DND-41 (cell line): Measurements from ENCODE around the gene CYTH3.
"Not testable (repeated sequence)": the region's sequence is repeated elsewhere in the genome, so short reads cannot be mapped to it uniquely, and the experiment has no call there.

ENCODE experiments used
- ATAC-seq: fragments of 200-7000 bp; cut with Tn5 transposase; 3 replicates; pipeline ENCODE4 v1.9.1; 2021; ENCODE audit warnings: low read depth; ENCODE audit not compliant: insufficient read depth
- DNase-seq: peaks from one replicate; pipeline ENCODE4 v3.0.0-alpha.2; 2020
- H2AFZ ChIP-seq: 2 replicates; pipeline ENCODE4 v1.6.0; 2012; ENCODE audit warnings: low read depth, low read length
- H3K27ac ChIP-seq: 2 replicates; pipeline ENCODE4 v1.5.1; 2012; ENCODE audit warnings: low read length, inconsistent platforms
- H3K27me3 ChIP-seq: fragments of 200-600 bp; sonication (generic); 2 replicates; pipeline ENCODE4 v1.6.0; 2012; ENCODE audit warnings: low read length, mild to moderate bottlenecking, inconsistent platforms; ENCODE audit not compliant: insufficient read depth, poor library complexity
- H3K36me3 ChIP-seq: 2 replicates; pipeline ENCODE4 v1.5.1; 2012; ENCODE audit warnings: low read length, inconsistent platforms; ENCODE audit not compliant: insufficient read depth
- H3K4me1 ChIP-seq: 2 replicates; pipeline ENCODE4 v1.5.1; 2012; ENCODE audit warnings: mild to moderate bottlenecking, low read length; ENCODE audit not compliant: insufficient read depth
- H3K4me2 ChIP-seq: 2 replicates; pipeline ENCODE4 v1.6.0; 2012; ENCODE audit warnings: mild to moderate bottlenecking, moderate library complexity, low read length, inconsistent platforms; ENCODE audit not compliant: insufficient read depth
- H3K4me3 ChIP-seq, 2 experiments: fragments of 200-600 bp in 1 of 2; shearing (Covaris generic) in 1 of 2; 2 replicates each; pipeline ENCODE4 v1.5.1; 2012 to 2016; ENCODE audit warnings: inconsistent platforms in 2 of 2, low read length in 2 of 2, mild to moderate bottlenecking in 2 of 2, low read depth in 1 of 2, moderate library complexity in 1 of 2
- H3K79me2 ChIP-seq: 2 replicates; pipeline ENCODE4 v1.6.0; 2012; ENCODE audit warnings: low read length, inconsistent platforms; ENCODE audit not compliant: insufficient read depth
- H3K9ac ChIP-seq: 2 replicates; pipeline ENCODE4 v1.6.0; 2012; ENCODE audit warnings: low read depth, mild to moderate bottlenecking, inconsistent platforms, low read length, moderate library complexity
- H3K9me3 ChIP-seq: 2 replicates; pipeline ENCODE4 v1.5.1; 2012; ENCODE audit warnings: low read length, moderate library complexity, mild to moderate bottlenecking, inconsistent platforms; ENCODE audit not compliant: insufficient read depth, severe bottlenecking
- H4K20me1 ChIP-seq: 2 replicates; pipeline ENCODE4 v1.6.0; 2012; ENCODE audit warnings: low read length; ENCODE audit not compliant: insufficient read depth
- EZH2 ChIP-seq: IDR thresholded peaks from 3 replicates; pipeline ENCODE4 v1.6.1; 2012; ENCODE audit warnings: borderline replicate concordance, low read depth, mild to moderate bottlenecking, moderate library complexity, low read length, inconsistent platforms; ENCODE audit not compliant: severe bottlenecking
- TF ChIP-seq, protein P1 (sequence below): IDR thresholded peaks from 2 replicates; pipeline ENCODE4 v1.5.1; 2012; ENCODE audit warnings: borderline replicate concordance, low read length, moderate library complexity, mild to moderate bottlenecking; ENCODE audit not compliant: poor library complexity, severe bottlenecking; ENCODE audit errors: extremely low read depth

The CYTH3 gene

DNA sequence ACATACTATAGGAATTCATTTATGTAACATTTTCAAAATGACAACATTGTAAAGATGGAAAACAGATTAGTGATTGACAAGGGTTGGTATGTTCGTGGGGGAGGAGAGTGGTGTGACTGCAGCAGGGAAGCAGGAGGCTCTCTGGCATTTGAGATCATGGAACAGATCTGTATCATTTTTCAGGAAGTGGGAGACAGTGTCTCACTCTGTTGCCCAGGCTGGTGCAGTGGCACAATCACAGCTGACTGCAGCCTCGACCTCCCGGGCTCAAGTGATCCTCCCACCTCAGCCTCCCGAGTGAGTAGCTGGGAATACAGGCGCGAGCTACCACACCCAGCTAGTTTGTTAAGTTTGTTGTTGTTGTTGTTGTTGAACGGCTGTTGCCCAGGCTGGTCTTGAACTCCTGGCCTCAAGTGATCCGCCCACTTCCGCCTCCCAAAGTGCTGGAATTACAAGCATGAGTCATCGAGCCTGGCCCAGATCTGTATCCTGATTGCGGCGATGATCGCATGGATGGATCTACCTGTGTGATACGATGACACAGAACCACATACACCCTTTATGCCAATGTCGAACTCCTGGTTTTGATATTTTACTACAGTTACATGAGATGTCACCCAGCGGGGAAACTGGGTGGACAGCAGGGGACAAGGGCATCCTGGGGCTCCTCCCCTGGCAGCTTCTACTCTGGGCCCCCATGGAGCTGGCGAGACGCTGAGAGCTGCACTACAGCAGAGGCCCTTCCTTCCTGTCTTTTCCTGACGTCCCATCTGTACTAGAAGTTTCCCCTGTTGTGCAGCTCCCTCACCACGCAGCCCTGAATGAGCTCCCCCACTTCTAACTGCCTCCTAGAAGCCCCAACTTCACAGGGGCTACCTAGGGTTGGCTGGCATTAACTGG lies 12.3 kb upstream of the CYTH3 start:
- Histone ChIP-seq H3K4me1 (no peaks in the 10 kb centered on the region), H3K27ac (no peak overlapping the region), H3K79me2 (no peaks in the 10 kb centered on the region), H3K36me3 (no peaks in the 10 kb centered on the region), H2AFZ (no peak overlapping the region), H4K20me1 (no peaks in the 10 kb centered on the region), H3K9me3 (no peaks in the 10 kb centered on the region), H3K9ac (no peak overlapping the region), H3K4me3 (no peak overlapping the region), H3K4me2 (no peak overlapping the region), H3K27me3 (no peaks in the 10 kb centered on the region)
- DNase-seq = no peak
- TF ChIP-seq EZH2 = no peak
- TF ChIP-seq, protein P1, sequence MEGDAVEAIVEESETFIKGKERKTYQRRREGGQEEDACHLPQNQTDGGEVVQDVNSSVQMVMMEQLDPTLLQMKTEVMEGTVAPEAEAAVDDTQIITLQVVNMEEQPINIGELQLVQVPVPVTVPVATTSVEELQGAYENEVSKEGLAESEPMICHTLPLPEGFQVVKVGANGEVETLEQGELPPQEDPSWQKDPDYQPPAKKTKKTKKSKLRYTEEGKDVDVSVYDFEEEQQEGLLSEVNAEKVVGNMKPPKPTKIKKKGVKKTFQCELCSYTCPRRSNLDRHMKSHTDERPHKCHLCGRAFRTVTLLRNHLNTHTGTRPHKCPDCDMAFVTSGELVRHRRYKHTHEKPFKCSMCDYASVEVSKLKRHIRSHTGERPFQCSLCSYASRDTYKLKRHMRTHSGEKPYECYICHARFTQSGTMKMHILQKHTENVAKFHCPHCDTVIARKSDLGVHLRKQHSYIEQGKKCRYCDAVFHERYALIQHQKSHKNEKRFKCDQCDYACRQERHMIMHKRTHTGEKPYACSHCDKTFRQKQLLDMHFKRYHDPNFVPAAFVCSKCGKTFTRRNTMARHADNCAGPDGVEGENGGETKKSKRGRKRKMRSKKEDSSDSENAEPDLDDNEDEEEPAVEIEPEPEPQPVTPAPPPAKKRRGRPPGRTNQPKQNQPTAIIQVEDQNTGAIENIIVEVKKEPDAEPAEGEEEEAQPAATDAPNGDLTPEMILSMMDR = no peak
- no peak for ATAC-seq

DNA sequence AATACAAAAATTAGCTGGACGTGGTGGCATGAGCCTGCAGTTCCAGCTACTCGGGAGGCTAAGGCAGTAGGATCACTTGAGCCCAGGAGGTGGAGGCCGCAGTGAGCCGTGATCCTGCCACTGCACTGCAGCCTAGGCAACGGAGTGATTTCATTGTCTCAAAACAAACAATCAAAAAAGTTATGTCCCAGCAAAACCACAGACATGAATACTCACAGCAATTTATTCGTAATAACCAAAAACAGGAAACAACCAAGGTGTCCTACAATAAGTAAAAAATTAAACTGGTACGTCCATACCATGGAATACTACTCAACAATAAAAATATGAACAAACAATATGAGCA lies 11.6 kb upstream of the CYTH3 start:
- Histone ChIP-seq H3K9me3 (no peaks in the 10 kb centered on the region), H4K20me1 (no peaks in the 10 kb centered on the region), H3K27ac (no peak overlapping the region), H3K4me1 (no peaks in the 10 kb centered on the region), H3K4me3 (no peak overlapping the region), H3K79me2 (no peaks in the 10 kb centered on the region), H2AFZ (no peak overlapping the region), H3K27me3 (no peaks in the 10 kb centered on the region), H3K9ac (no peak overlapping the region), H3K4me2 (no peak overlapping the region), H3K36me3 (no peaks in the 10 kb centered on the region)
- DNase-seq (no peak), ATAC-seq (no peak)
- TF ChIP-seq, protein P1 = no peak
- TF ChIP-seq EZH2 = no peak

DNA sequence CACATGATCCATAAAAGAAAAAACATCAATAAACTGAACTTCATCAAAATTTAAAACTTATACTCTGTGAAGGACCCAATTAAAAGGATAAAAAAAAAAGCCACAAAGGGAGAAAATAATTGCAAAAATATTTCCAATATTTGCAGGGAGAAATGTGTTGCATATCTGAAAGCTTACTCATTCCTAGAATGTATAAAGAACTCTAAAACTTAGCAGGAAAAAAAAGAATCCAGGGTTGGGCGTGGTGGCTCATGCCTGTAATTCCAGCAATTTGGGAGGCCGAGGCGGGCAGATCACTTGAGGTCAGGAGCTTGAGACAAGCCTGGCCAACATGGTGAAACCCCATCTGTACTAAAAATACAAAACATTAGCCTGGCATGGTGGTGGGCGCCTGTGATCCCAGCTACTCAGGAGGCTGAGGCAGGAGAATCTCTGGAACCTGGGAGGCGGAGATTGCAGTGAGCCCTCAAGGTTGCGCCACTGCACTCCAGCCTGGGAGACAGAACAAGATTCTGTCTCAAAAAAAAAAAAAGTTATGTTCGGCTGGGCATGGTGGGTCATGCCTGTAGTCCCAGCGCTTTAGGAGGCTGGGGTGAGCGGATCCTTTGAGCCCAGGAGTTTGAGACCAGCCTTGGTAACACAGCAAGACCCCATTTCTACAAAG lies 11.1 kb upstream of the CYTH3 start:
- H2AFZ ChIP-seq, ATAC-seq, H4K20me1 ChIP-seq, H3K27me3 ChIP-seq, H3K4me2 ChIP-seq, H3K9me3 ChIP-seq, H3K79me2 ChIP-seq, H3K4me3 ChIP-seq, DNase-seq, H3K4me1 ChIP-seq, H3K27ac ChIP-seq, H3K9ac ChIP-seq, H3K36me3 ChIP-seq: not testable (repeated sequence)

DNA sequence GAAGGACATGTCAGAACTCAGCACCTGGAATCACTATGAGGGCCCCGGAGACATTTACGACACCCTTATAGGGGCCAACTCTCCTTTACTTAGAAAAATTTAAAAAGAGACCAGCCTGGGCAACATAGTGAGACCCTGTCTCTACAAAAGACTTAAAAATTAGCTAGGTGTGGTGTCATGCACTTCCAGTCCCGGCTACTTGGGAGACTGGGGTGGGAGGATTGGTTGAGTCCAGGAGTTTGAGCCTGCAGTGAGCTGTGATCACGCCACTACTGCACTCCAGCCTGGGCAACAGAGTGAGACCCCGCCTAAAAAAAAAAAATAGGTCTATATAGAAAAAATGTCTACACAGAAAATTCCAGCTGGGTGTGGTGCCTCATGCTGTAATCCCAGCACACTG lies 7.5 kb upstream of the CYTH3 start:
- no peak overlapping the region for H3K4me3 ChIP-seq
- H2AFZ ChIP-seq = no peak overlapping the region
- H4K20me1 ChIP-seq = no peaks in the 10 kb centered on the region
- no peak overlapping the region for H3K4me2 ChIP-seq
- H3K79me2 ChIP-seq = no peaks in the 10 kb centered on the region
- no peak for ATAC-seq
- no peaks in the 10 kb centered on the region for H3K27me3 ChIP-seq
- no peak overlapping the region for H3K27ac ChIP-seq
- no peaks in the 10 kb centered on the region for H3K4me1 ChIP-seq
- TF ChIP-seq EZH2 = no peak
- TF ChIP-seq, protein P1 = no peak
- H3K36me3 ChIP-seq = no peaks in the 10 kb centered on the region
- no peak for DNase-seq
- no peak overlapping the region for H3K9ac ChIP-seq
- H3K9me3 ChIP-seq = no peaks in the 10 kb centered on the region
